ENCODE measurements around the gene AFAP1. TPM values are rescaled to one million over a fixed set of nuclear protein-coding genes. Genes with fewer than 3 reads are reported as not detected.

Gene AFAP1
- total RNA-seq, 1 donor from 2014 or later = 67.9 TPM

DNA sequence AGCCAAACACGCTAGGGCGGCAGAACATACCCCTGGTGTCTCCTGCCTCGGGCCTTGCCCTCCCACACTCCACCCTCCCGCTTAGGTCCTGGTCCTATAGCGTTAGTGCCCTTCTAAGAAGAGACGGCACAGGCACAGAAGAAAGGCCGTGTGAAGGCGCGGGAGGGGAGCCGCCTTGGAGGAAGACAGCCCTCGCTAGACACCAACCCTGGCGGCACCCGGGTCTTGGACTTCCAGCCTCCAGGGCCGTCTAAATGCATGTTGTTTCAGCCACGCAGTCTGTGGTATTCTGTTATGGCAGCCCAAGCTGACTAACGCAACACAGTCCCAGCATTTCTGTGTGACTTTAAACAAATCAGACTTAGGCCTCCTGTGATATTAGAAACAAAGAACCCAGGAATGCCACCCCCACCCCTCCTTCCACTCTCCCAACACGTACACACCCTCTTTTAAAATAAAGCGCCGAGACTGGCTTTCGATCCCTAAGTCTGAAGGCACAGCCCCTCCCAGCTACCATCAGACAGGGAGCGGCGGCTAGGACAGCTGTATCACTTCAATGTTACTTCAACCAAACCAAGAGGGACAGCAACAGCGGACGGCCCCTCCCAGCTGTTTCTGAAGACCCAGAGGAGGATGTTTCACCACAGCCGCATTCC, 128.0 kb downstream of the AFAP1 start:
- Histone ChIP-seq H3K4me1 (ENCODE audit: insufficient read depth, low read length) (peaks cover 52% of the 10 kb centered on the region), H2AFZ (ENCODE audit: low read depth, low read length) (no peak overlapping the region), H3K27ac (ENCODE audit: low read depth, low read length) (peak overlapping the region; percentile 45), H3K36me3 (ENCODE audit: insufficient read depth, low read length) (peaks cover 72% of the 10 kb centered on the region), H3K9ac (ENCODE audit: low read length) (no peak overlapping the region), H4K20me1 (ENCODE audit: insufficient read depth, low read length) (no peaks in the 10 kb centered on the region), H3K79me2 (ENCODE audit: insufficient read depth, low read length) (peaks cover 80% of the 10 kb centered on the region), H3K4me3 (ENCODE audit: insufficient read depth, low read depth, low read length) (no peak overlapping the region), H3K27me3 (ENCODE audit: insufficient read depth, low read length) (no peaks in the 10 kb centered on the region), H3K4me2 (ENCODE audit: low read length) (no peak overlapping the region), H3K9me3 (ENCODE audit: insufficient read depth, low read depth, low read length) (peaks cover 12% of the 10 kb centered on the region)
- Mint-ChIP-seq H3K4me3 (ENCODE audit: unreplicated experiment) (no peak overlapping the region), H3K36me3 (ENCODE audit: low read depth, unreplicated experiment) (peaks cover 46% of the 10 kb centered on the region), H3K27me3 (ENCODE audit: low read depth, unreplicated experiment) (no peaks in the 10 kb centered on the region), H3K27ac (ENCODE audit: unreplicated experiment) (no peak overlapping the region), H3K9me3 (ENCODE audit: unreplicated experiment) (peaks cover 7% of the 10 kb centered on the region), H3K4me1 (ENCODE audit: low read depth, unreplicated experiment) (peaks cover 64% of the 10 kb centered on the region)
- no peak for TF ChIP-seq EZH2 (IDR thresholded peaks at IDR 0.05; ENCODE audit: insufficient read depth, low read length)
- no peak for TF ChIP-seq CTCF (IDR thresholded peaks at IDR 0.05; ENCODE audit: insufficient read depth, low read depth, low read length)
- no peak for FAIRE-seq
- DNase-seq (ENCODE audit: low read depth) = peak; percentile 46

- H2AFZ ChIP-seq (ENCODE audit: low read depth, low read length) = no peak overlapping the region
- Mint-ChIP-seq H3K27me3 (ENCODE audit: low read depth, unreplicated experiment) (no peaks in the 10 kb centered on the region), H3K36me3 (ENCODE audit: low read depth, unreplicated experiment) (peaks cover 44% of the 10 kb centered on the region), H3K9me3 (ENCODE audit: unreplicated experiment) (peaks cover 7% of the 10 kb centered on the region), H3K4me3 (ENCODE audit: unreplicated experiment) (no peak overlapping the region), H3K27ac (ENCODE audit: unreplicated experiment) (peak overlapping the region; percentile 50), H3K4me1 (ENCODE audit: low read depth, unreplicated experiment) (peaks cover 69% of the 10 kb centered on the region)
- H3K4me2 ChIP-seq (ENCODE audit: low read length) = no peak overlapping the region
- TF ChIP-seq EZH2 (IDR thresholded peaks at IDR 0.05; ENCODE audit: insufficient read depth, low read length) (no peak), CTCF (IDR thresholded peaks at IDR 0.05; ENCODE audit: insufficient read depth, low read depth, low read length) (no peak)
- H3K79me2 ChIP-seq (ENCODE audit: insufficient read depth, low read length) = peaks cover 76% of the 10 kb centered on the region
- H3K4me3 ChIP-seq (ENCODE audit: insufficient read depth, low read depth, low read length) = no peak overlapping the region
- H3K27ac ChIP-seq (ENCODE audit: low read depth, low read length) = peak overlapping the region; percentile 45
- FAIRE-seq (no peak), DNase-seq (ENCODE audit: low read depth) (no peak)
- H3K9ac ChIP-seq (ENCODE audit: low read length) = no peak overlapping the region
- peaks cover 67% of the 10 kb centered on the region for H3K36me3 ChIP-seq (ENCODE audit: insufficient read depth, low read length)
- peaks cover 12% of the 10 kb centered on the region for H3K9me3 ChIP-seq (ENCODE audit: insufficient read depth, low read depth, low read length)
- H3K27me3 ChIP-seq (ENCODE audit: insufficient read depth, low read length) = no peaks in the 10 kb centered on the region
- no peaks in the 10 kb centered on the region for H4K20me1 ChIP-seq (ENCODE audit: insufficient read depth, low read length)
- peaks cover 50% of the 10 kb centered on the region for H3K4me1 ChIP-seq (ENCODE audit: insufficient read depth, low read length)
Measured at GRCh38 chr4:7810783-7811535, 128.7 kb downstream of the AFAP1 start.

Data from astrocyte (in vitro differentiated cells and primary cell).